GDM1 (cell line): ENCODE results near the gene ADAD1.
"Not testable (repeated sequence)": the region's sequence is repeated elsewhere in the genome, so short reads cannot be mapped to it uniquely, and the experiment has no call there.

Experiments
- DNase-seq: peaks from one replicate; lab custom pipeline; 2025; lab: John Stamatoyannopoulos, UW

The ADAD1 gene

DNA sequence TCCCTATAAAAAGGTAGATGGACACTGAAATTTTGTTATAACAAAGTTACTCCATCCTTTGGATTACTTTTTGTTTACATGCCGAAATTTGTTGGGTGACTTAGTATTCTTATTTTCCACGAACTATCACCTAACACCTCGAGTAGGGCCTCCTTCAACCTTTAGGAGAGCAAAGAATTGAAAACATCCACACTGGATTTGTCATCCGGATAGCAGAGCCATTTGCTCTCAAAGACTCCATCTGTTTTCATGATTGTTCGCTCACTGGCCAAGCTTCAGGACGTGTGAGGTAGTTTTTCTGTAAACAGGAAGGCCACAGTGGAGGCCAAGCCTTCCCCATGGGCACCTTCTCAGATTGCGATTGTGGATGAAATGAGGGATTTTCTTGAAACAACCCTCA, at the start of gene ADAD1:
Gene ADAD1 (plus strand): TSS at position 301 of the 400 bp plus-strand sequence. CDS start 1,059 bp downstream, outside the sequence.
- no peak for DNase-seq

DNA sequence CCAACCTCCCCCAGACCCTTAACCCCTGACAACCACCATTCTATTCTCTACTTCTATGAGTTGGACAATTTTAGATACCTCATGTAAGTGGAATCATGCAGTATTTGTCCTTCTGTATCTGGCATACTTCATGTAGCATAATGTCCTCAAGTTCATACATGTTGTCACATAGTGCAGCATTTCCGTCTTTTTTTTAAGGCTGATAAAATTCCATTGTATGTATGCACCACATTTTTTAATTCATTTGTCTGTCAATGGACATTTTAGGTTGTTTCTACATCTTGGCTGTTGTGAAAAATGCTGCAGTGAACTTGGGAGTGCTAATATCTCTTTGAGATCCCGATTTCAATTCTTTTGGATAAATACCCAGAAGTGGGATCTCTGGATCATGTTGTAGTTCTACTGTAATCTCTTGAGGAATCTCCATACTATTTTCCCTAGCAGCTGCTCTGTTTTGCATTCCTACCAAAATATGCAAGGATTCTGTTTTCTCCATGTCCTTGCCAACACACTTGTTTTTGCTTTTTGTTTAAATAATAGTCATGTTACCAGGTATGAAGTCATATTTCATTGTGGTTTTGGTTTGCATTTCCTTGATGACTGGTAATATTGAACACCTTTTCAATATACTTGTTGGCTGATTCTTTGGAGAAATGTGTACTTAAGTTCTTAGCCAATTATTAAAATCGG, 48.8 kb upstream of the ADAD1 start:
- DNase-seq, result no peak

DNA sequence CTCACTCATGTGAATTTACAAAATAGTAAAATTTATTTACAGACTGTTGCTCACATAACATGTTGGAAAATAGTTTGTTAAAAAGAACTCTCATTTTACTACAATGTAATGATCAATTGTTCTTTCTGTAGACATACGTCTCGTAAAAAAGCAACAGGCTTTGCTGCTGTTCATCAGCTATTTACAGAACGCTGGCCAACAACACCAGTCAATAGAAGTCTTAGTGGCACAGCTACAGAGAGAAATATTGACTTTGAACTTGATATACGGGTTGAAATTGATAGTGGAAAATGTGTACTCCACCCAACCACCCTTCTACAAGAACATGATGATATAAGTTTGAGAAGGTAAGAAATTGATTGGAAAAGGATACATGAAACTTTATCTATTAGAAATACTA, 47.6 kb upstream of the ADAD1 start:
- no peak for DNase-seq

DNA sequence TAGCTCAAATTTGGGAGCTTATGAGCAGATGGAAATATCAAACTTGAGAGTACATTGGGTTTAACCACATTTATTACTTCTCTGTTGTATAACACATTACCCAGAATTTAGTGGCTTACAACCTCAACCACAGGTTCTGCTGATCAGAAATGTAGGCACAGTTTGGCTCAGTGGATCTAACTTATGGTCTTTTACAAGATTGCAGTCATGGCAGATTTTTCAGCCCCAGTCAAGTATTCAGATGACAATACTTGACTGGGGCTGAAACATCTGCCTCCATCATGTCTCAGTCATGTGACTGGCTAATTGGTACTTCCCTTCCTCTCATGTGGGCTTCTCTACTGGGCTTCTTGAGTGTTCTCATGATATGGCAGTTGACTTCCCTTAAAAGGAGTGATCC, 44.0 kb upstream of the ADAD1 start:
- no peak for DNase-seq

DNA sequence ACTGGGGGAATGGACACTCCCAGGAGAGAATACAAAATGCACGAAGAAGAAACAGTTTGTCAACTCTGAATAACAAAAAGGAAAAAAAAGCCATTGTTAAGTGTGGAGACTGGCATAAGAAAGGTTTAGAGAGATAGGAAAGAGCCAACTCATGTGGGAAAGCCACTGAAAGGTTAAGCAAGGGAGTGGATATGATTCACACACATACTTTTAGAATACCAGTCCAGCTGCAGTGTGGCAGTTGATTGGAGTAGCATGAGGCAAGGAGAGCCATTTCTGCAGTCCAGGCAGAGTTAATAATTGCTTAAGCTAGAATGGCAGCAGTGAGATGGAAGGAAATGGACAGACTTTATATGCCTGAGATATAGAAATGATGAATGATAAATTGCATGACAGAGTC, 36.9 kb upstream of the ADAD1 start:
- DNase-seq, result no peak

DNA sequence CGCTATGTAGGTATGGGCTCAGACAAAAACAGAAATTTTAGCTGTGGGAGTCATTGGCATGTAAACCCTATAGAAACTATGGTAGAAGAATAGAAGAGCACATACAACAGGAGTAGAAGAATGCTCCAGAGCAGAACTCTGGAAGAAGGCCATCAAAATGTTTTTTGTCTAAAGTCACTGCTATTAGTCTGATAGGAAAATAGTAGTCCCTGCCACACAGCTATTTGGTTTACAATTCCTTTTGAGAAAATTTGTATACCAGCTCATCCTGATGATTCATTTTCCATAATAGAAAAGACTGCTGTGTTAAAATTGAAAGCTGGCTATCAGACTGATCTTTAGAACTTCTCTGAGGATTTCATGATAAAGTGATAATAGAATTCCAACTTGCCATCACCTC, 32.8 kb upstream of the ADAD1 start:
- no peak for DNase-seq

DNA sequence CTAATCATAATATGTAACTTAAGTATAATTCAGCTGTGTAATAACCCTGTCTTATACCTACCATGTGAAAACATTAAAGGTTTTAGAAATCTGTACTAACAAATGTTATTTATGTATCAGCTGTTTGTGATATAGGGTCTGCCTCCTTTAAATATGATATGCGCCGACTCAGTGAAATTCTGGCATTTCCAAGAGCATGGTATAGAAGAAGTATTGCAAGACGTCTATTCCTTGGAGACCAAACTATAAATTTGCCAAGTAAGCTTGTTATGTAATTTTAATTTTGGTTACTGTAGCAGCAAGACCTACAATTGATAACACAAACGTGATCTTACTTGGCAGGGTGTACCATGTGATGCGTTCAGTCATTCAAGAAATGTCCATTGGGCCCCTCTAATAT, 32.3 kb upstream of the ADAD1 start:
- no peak for DNase-seq

DNA sequence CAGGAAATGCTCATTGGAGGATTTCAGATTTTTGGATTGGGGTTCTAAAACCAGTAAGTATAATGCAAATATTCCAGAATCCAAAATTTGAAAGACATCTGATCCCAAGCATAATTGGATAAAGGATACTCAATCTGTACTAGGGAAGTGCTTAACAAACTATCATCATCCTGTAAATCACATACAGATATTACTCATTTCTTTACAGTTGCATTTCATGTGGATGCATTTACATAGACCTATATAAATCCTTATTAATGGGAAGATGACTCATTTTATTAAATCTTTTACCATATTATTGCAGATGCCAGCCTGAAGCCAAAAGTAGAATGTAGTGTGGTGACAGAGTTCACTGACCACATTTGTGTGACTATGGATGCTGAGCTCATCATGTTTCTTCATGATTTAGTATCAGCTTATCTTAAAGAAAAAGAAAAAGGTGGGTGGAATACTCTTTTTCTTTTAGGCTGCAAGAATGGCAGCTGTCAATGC, 22.4 kb upstream of the ADAD1 start:
- DNase-seq, result no peak

DNA sequence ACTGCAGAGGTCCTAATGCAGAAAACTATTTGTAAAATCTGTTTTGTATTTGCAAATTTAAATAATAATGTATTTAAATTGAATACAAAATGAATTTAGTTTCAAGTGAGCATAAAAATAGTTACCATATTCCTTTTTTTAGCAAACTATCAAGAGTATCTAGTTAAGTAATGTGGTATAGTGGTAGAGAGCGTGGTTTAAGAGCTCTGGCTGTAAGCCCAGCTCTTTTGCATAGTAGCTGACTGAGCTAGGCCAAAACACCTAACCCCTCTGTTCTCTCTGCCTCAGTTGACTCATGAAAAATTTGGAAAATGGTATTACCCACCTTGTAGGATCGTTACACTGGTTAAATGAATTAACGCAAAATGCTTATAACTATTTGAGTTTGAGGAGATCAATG, 18.1 kb upstream of the ADAD1 start:
- no peak for DNase-seq

DNA sequence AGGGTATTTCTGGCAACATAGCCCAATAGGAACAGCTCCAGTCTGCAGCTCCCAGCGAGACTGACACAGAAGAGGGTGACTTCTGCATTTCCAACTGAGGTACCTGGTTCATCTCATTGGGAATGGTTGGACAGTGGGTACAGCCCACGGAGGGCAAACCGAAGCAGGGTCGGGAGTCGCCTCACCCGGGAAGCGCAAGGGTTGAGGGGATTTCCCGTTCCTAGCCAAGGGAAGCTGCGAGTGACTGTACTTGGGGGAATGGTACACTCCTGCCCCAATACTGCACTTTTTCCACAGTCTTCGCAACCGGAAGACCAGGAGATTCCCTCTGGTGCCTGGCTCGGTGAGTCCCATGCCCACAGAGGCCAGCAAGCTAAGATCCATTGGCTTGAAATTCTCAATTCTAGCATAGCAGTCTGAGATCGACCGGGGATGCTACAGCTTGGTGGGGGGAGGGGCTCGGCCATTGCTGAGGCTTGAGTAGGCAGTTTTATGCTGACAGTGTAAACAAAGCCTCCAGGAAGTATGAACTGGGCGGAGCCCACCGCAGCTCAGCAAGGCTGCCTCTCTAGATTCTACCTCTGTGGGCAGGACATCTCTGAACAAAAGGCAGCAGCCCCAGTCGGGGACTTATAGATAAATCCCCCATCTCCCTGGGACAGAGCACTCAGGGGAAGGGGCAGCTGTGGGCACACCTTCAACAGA, 14.0 kb upstream of the ADAD1 start:
- no peak for DNase-seq

DNA sequence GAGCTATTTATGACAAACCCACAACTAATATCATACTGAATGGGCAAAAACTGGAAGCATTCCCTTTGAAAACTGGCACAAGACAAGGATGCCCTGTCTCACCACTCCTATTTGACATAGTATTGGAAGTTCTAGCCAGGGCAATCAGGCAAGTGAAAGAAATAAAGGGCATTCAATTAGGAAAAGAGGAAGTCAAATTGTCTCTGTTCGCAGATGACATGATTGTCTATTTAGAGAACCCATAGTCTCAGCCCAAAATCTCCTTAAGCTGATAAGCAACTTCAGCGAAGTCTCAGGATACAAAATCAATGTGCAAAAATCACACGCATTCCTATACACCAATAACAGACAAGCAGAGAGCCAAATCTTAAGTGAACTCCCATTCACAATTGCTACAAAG, 10.0 kb upstream of the ADAD1 start:
- not testable (repeated sequence) for DNase-seq

DNA sequence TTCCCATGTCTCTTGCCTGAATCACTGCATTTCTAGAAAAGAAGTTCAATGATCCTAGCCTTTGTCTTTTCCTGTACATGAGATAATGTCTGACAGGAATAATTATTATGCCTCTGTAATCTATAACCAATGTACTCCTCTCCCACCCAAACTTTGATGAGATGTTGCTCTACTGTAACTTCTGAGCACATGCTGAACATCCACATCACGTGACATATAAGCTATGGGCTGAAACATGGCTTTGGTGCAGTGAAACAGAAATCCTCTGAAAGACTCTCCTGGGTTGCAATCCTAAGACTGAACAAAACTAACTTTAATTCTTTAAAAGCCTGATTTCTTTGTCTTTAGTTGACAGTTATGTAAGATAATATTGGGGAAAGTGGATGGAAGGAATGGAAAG, 1.5 kb upstream of the ADAD1 start:
- no peak for DNase-seq

DNA sequence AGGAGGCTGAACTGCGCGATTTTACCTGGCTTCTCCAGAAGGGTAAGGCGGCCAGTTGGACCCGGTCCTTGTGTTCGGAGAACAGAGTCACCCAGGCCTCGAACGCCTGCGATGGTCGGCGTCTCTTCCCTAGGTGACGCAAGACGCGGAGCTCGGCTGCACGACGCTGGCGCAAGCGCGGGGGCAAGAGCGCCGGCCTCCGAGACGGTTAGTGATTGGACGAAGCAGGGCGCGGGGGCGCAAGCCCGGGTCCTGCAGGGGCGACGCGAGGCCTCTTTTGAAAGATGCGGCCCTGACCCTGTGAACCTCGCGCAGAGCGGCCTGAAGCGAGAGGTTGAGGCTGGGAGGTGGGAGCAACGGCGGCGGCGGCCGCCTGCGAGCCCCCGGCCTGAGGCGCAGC, 428 bp downstream of the ADAD1 start:
- DNase-seq, result no peak

DNA sequence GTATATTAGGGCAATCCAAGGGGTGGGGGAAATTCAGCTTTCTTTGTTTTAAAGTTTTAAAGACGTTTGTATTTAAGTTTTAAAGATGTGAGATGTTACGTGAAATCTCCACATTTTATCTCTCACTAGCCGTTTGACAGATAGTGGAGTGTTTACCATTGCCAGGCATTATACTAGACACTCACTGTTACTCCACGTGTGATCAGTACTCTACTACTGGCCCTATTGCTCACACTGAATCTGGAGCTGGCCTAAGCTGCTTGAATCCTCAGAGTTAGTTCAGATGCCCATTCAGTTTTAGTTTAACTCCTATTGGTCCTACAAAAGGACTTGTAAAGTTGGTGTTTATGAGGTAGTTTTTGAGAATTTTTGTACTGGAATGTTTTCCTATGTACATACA, 4.5 kb downstream of the ADAD1 start:
- DNase-seq, result no peak

DNA sequence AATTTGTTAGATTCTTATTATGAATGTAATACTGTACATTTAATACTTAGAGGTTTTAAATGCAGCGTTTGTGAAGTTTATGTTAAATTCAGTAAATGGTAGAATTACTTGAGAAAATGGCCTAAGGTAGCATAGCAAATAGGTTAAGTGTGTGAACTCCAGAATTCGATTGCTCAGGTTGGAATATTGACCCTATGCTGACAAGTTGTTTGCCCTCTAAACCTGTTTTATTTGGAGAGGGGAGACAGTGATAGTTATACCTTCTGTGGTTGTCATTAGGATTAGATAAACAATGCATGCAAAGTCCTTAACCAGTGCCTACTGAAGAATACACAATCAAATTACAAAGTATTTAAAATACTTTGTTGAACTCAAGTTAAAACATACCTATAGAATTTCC, 5.4 kb downstream of the ADAD1 start:
- DNase-seq, result no peak

DNA sequence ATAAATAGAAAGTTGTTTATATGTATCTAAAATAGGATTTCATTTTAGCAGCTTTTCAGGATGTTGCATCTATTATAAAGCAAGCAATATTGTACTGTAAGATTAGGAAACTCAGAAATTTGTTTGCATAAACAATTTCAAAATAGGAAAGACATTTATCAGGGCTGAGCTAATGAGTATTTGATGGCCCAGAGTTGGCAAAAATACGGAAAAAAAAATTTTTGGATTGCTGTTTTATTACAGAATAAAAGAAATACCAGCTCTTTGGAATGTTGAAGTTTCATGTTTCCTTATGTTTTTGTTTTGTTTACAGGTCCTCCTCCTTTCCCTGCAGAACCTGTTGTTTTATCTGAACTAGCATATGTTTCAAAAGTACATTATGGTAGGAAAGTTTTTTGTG, 14.5 kb downstream of the ADAD1 start:
- DNase-seq, result no peak

DNA sequence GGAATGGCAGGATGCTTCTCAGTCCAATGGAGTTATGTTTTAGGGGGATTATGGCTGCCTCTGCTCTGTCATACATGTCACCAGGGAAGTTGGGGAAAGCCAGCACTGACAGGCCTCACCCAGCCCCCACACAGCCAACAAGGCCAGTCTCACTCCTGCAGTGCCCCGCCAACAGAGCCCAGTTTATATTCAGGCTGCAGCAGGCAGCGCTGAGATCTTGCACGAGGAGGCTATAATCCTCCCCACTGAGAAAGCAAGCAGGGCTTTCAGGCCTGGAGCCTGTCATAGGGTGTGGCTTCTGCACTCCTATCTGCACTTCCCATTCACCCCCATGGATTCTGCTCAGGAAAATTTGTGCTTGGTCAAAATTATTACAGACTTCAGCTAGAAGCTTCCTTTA, 25.1 kb downstream of the ADAD1 start:
- no peak for DNase-seq

DNA sequence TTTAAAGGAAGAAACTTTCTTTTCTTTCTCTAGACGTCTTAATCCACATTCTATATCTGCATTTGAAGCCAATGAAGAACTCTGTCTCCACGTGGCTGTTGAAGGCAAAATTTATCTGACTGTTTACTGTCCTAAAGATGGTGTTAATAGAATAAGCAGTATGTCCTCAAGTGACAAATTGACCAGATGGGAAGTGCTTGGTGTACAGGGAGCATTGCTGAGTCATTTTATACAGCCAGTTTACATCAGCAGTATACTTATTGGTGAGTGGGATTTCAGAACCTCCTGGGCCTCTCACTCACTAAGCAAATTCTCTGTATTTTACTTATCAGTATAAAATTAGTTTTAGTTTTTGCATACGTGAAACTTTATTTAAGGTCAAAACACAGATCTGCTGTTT, 33.7 kb downstream of the ADAD1 start:
- no peak for DNase-seq

DNA sequence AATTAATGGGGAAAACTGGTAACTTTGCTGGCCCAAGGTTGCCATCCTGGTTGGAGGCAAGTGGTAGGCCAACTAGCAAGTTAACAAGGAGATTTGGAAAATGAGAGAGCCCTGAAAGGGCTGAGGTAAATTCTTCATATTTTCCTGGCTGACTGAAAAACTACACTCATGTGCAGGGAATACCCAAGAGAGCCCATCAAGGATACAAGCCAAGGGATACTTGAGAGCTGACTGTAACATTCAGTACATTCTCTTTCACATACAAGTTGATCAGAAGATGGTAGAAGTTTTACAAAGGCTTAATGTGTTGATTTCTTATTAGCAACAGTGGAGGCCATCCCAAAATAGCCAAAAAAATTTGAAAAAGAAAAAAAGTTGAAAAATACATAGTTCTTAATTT, 44.4 kb downstream of the ADAD1 start:
- DNase-seq, result no peak

DNA sequence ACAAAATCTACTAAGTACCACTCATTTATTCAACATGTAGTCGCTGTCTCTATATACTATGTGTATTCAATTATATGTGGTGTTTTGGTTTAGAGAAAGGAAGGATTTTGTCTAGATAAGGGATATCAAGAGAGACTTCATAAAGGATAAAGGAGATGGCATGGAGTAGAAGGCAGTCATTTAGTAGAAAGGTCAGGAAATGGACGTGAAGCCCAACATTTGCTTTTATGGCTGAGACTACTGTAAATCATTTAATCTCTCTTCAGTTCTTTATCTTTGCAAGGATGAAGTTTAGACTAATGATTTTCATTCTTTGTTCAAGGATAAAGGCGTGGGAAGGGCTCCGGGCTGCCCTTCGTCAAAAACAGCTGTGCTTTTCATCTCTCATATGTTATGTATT, 52.5 kb downstream of the ADAD1 start:
- no peak for DNase-seq

DNA sequence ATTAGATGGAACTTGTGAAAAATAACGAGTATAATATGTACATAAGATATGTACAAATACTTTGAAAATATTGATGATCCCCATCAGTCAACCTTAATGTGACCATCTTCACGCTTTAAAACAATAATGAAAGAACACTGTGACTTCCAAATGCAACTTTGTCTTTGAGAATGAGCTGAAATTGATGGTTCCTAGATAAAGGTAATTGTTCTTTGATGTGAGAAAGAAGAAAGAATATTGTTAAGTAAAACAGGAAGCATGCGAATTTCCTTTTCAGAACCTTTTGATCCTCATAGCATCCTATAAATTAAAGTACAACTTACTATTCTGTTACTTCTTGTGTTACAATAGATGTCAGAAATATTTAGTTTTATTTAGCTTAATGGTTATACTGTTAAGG, 55.5 kb downstream of the ADAD1 start:
- DNase-seq, result no peak

DNA sequence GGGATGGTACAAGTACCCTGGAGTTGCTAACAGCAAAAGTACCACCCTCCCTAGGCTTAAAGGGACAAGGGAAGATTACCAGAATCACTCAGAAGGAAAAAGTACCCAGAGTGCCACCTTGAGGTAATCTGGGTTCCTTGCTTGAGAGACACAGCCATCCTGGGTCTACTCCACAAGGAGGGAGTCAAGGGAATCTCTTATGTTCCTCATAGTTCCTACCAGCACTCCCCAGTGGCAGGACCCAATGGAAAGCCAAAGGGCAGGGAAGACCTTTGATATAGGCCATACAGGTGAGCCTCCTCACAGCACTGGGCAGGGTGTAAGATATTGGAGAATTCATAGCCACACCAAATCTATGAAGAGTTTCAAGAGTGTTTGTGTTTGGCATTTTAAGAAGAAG, 72.0 kb downstream of the ADAD1 start:
- no peak for DNase-seq

DNA sequence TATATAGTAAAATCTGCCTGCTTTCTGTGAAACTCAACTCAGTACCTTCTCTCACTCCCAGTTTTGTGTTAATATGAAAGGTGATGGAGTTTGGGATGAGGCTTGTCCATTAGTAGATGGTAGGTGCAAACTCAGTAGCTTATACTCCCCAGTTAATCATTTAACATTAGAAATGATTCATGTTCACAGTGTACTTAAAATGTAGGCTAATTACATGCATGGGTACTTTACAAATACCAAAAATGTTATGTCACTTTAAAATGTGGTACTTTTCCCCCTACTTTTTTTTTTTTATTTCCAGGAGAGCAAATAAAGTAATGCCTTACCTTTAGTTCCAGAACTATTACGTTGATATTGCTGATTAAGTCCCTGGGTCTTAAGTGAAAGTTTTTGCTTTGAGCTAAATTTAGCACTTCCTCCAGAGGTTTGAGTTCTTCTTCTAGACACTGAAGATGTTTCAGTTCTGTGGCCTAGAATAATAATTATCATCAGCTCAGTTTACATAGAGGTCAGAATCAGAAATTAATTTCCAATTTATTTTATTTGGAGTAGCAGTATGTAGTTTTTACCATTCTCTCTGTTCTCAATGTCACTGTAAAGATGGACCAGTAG, 74.7 kb downstream of the ADAD1 start:
- no peak for DNase-seq
